Progenitor cell of endocrine pancreas (in vitro differentiated cells): ENCODE results near the gene SPEF2. TPM values are rescaled to one million over a fixed set of nuclear protein-coding genes. Genes with fewer than 3 reads are reported as not detected.

Experiments used
- DNase-seq: peaks from one replicate; pipeline ENCODE4 v3.0.0; 2021; ENCODE audit warnings: low spot score; ENCODE audit not compliant: unreplicated experiment
- H3K27ac Mint-ChIP-seq: 2 replicates; pipeline ENCODE4 v1.8.0; 2021; ENCODE audit warnings: mild to moderate bottlenecking, moderate library complexity, mixed read lengths
- H3K27me3 Mint-ChIP-seq: 2 replicates; pipeline ENCODE4 v1.8.0; 2021; ENCODE audit warnings: mixed read lengths
- H3K36me3 Mint-ChIP-seq: 2 replicates; pipeline ENCODE4 v1.8.0; 2022; ENCODE audit warnings: mixed read lengths; ENCODE audit not compliant: insufficient read depth
- H3K4me1 Mint-ChIP-seq: 2 replicates; pipeline ENCODE4 v1.8.0; 2021; ENCODE audit warnings: low read depth, mixed read lengths
- H3K4me3 Mint-ChIP-seq: 2 replicates; pipeline ENCODE4 v1.8.0; 2021; ENCODE audit warnings: low read depth, mild to moderate bottlenecking, moderate library complexity, mixed read lengths
- H3K9me3 Mint-ChIP-seq: 2 replicates; pipeline ENCODE4 v1.8.0; 2021; ENCODE audit warnings: low read depth, mixed read lengths
- total RNA-seq: library from RNA; stranded (reverse); gene quantifications from 2 replicates; pipeline ENCODE4 v1.2.1, GENCODE V29; 2021
- TF ChIP-seq, protein P1 (sequence below): fragments of 200-600 bp; sonication (generic); IDR thresholded peaks from one replicate; pipeline ENCODE4 v1.5.0; 2021; ENCODE audit warnings: antibody characterized with exemption, mild to moderate bottlenecking; ENCODE audit not compliant: unreplicated experiment

Gene SPEF2
- total RNA-seq, 1 donor from 2014 or later = 16.0 TPM

- H3K27me3 Mint-ChIP-seq = no peaks in the 10 kb centered on the region
- no peaks in the 10 kb centered on the region for H3K9me3 Mint-ChIP-seq
- TF ChIP-seq, protein P1, sequence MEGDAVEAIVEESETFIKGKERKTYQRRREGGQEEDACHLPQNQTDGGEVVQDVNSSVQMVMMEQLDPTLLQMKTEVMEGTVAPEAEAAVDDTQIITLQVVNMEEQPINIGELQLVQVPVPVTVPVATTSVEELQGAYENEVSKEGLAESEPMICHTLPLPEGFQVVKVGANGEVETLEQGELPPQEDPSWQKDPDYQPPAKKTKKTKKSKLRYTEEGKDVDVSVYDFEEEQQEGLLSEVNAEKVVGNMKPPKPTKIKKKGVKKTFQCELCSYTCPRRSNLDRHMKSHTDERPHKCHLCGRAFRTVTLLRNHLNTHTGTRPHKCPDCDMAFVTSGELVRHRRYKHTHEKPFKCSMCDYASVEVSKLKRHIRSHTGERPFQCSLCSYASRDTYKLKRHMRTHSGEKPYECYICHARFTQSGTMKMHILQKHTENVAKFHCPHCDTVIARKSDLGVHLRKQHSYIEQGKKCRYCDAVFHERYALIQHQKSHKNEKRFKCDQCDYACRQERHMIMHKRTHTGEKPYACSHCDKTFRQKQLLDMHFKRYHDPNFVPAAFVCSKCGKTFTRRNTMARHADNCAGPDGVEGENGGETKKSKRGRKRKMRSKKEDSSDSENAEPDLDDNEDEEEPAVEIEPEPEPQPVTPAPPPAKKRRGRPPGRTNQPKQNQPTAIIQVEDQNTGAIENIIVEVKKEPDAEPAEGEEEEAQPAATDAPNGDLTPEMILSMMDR = no peak
- H3K27ac Mint-ChIP-seq = no peak overlapping the region
- H3K4me3 Mint-ChIP-seq = no peak overlapping the region
- no peak for DNase-seq
- no peaks in the 10 kb centered on the region for H3K36me3 Mint-ChIP-seq
- H3K4me1 Mint-ChIP-seq = no peaks in the 10 kb centered on the region
These were observed 55.3 kb downstream of the SPEF2 start for GRCh38 chr5:35672995-35673394.

GRCh38 chr5:35674049-35674448 is 56.4 kb downstream of the SPEF2 start:
- no peak for DNase-seq
- TF ChIP-seq, protein P1 = no peak
- H3K27me3 Mint-ChIP-seq = no peaks in the 10 kb centered on the region

DNA sequence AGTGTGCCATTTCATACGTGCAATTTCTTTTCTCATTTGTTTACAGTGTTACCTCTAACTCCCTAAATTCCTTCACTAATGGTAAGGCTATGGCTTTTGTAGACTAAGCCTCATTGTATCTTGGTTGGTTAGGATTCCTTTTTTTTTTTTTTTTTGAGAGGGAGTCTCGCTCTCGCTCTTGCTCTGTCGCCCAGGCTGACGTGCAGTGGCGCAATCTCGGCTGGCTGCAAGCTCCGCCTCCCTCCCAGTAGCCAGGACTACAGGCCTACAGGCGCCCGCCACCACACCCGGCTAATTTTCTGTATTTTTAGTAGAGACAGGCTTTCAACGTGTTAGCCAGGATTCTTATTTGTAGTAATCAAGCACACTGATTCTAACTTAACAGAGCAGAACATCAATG is 57.7 kb downstream of the SPEF2 start:
- Mint-ChIP-seq H3K36me3 (no peaks in the 10 kb centered on the region), H3K9me3 (no peaks in the 10 kb centered on the region), H3K27me3 (no peaks in the 10 kb centered on the region), H3K4me3 (no peak overlapping the region), H3K4me1 (no peaks in the 10 kb centered on the region), H3K27ac (no peak overlapping the region)
- DNase-seq = no peak
- TF ChIP-seq, protein P1 = no peak

More at GRCh38 chr5:35674049-35674448, 56.4 kb downstream of the SPEF2 start:
- no peak overlapping the region for H3K27ac Mint-ChIP-seq
- no peaks in the 10 kb centered on the region for H3K4me1 Mint-ChIP-seq
- no peak overlapping the region for H3K4me3 Mint-ChIP-seq
- no peaks in the 10 kb centered on the region for H3K36me3 Mint-ChIP-seq
- no peaks in the 10 kb centered on the region for H3K9me3 Mint-ChIP-seq

DNA sequence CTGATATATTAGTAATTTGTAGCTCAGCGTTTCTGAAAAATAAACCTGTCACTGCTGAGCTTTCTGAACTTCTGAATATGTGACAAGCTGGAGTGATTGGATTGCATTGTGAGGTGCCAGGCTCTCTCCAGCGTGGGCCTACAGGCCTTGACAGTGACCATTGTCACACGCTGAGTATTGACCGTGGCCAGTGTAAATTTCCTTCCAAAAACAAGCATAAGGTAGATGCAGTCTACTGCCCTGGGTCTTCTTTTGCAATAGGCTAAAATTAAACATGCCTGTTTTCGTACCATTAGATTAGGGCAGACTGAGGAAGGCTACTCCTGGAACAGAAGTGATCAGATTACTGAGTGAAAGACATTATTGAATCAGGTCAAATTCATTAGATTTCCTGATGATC is 60.2 kb downstream of the SPEF2 start:
- TF ChIP-seq, protein P1 = no peak
- no peaks in the 10 kb centered on the region for H3K36me3 Mint-ChIP-seq

DNA sequence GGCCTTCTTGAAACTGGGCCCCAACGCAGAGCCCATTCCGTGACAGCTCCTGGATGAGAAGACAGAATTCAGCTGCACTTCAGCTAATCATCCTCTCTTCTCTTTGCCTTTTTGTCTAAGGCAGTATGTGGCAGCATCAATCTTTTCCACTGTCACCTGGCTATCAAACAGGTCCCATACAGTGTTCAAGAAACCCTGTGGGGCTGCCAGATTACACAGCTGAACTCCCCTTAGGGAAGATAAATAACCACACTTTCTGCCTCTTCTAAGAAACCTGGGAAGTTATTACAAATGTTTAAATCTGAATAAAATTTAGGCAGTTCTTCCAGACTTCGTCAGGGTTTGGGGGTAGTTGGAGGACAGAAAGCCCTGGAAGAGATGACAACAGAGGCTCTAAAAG is 61.0 kb downstream of the SPEF2 start:
- TF ChIP-seq, protein P1 = no peak
- H3K27ac Mint-ChIP-seq = no peak overlapping the region
- H3K27me3 Mint-ChIP-seq = no peaks in the 10 kb centered on the region
- H3K9me3 Mint-ChIP-seq = no peaks in the 10 kb centered on the region
- no peak for DNase-seq
- H3K4me3 Mint-ChIP-seq = no peak overlapping the region
- no peaks in the 10 kb centered on the region for H3K4me1 Mint-ChIP-seq
- no peaks in the 10 kb centered on the region for H3K36me3 Mint-ChIP-seq

More for the DNA sequence above, 60.2 kb downstream of the SPEF2 start:
- Mint-ChIP-seq H3K27me3 (no peaks in the 10 kb centered on the region), H3K9me3 (no peaks in the 10 kb centered on the region), H3K4me1 (no peaks in the 10 kb centered on the region), H3K27ac (no peak overlapping the region), H3K4me3 (no peak overlapping the region)
- DNase-seq = no peak
